Activated CD4-positive, CD25-positive, alpha-beta regulatory T cell treated with anti-CD3 and anti-CD28 coated beads, Interleukin-2, amount 50 U/mL, for 24 hours (primary cell): ENCODE measurements around the gene TJP3.
"Not testable (repeated sequence)": the region's sequence is repeated elsewhere in the genome, so short reads cannot be mapped to it uniquely, and the experiment has no call there.

Experiments
- ATAC-seq, 2 donors: fragments of 150-1000 bp; cut with Tn5 transposase; one replicate each; pipeline ENCODE4 v1.10.0; 2021; ENCODE audit warnings: mild to moderate bottlenecking in 1 of 2, moderate library complexity in 1 of 2

The TJP3 gene, protein sequence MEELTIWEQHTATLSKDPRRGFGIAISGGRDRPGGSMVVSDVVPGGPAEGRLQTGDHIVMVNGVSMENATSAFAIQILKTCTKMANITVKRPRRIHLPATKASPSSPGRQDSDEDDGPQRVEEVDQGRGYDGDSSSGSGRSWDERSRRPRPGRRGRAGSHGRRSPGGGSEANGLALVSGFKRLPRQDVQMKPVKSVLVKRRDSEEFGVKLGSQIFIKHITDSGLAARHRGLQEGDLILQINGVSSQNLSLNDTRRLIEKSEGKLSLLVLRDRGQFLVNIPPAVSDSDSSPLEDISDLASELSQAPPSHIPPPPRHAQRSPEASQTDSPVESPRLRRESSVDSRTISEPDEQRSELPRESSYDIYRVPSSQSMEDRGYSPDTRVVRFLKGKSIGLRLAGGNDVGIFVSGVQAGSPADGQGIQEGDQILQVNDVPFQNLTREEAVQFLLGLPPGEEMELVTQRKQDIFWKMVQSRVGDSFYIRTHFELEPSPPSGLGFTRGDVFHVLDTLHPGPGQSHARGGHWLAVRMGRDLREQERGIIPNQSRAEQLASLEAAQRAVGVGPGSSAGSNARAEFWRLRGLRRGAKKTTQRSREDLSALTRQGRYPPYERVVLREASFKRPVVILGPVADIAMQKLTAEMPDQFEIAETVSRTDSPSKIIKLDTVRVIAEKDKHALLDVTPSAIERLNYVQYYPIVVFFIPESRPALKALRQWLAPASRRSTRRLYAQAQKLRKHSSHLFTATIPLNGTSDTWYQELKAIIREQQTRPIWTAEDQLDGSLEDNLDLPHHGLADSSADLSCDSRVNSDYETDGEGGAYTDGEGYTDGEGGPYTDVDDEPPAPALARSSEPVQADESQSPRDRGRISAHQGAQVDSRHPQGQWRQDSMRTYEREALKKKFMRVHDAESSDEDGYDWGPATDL

DNA sequence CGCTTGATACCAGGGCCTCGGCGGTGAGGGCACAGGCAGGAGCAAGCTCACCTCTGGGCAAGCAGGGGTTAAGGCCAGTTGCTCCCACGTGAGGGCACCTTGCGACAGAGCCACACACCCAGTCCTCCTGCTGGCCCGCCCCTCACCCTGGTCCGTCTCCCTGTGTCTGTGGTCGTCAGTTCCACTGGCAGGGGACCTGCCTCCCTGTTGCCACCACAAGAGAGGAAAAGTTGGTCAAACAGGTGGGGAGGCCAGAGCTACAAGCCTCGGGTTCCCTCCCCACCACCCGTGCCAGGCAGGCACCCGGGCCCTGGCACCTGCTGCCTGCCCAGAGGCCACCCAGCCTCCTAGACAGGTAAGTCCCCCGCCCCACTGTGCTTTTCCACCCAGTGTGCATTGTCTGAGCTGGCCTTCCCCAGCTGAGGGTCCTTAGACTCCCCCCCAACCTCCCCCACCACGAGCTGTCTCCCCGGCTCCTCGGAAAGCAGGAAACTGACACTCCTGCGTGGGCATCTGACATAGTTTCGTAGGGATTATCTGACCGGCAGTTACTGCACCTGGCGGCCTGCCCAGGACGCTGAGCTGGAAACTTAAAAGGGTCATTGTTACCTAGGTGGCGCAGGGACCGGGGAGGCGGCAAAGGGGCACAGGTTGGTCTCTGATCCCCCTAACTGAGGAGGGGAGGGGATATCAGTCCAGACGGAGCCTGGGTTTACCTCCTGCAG lies at the start of gene TJP3:
Gene TJP3, plus strand, starts transcription at position 178 of the 725 bp plus-strand sequence. CDS start 20,049 bp downstream, outside the sequence.
- no peak for ATAC-seq

DNA sequence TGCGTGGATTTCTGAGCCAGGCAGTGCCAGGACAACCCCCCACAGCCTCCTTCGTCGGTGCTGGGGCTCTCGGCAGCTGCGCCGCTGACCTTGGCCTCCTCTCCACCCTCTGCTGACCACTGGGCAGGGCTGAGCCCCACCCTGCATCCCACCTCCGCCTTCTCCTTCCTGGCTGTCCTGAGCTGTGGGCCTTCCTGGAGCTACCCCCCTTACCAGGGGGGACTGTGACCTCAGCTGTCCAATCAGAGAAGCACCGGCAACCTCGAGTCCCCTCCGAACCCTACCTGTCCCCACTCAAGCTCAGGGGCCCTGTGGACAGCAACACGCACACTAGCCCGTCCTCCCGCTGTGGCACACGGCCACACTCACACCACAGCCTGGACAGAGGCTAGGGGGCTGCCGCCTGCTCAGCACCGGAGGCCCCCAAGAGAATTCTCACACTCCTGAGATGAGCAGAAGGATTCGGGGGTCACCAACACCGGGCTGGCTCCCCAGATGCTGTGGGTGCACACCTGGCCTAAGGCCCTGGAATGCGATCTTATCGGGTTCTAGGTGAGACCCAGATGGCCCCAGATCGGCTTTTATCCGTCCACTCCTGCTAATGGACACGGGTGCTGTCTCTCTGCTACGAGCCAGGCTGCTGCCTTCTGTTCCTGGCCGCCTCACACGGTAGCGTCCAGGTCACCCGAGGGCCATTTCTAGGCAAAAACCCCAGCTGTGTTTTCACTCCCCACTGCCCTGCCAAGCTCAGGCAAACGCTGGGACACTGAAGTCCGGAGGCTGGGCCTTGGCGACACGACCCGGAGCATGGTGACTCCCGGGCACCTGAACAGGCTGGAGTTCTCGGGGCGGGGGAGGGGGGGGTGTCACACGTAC lies 49.1 kb upstream of the TJP3 start:
- ATAC-seq: no peak

DNA sequence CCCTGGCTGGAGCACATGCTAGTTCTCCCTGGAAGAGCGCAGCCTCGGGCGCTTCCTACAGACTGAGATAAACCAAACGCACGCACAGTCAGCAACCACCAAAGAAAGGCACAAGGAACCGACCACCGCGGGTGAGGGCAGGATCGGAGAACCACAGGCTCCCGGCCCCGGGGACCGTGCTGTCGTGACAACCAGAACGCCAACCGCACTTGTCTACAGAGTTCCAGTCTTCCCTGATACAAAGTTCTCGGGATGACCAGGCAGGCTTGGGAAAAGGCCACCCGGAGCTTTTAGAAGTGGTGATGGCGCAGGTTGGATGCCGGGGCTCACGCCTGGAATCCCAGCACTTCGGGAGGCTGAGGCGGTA lies 48.5 kb upstream of the TJP3 start:
- ATAC-seq: no peak

DNA sequence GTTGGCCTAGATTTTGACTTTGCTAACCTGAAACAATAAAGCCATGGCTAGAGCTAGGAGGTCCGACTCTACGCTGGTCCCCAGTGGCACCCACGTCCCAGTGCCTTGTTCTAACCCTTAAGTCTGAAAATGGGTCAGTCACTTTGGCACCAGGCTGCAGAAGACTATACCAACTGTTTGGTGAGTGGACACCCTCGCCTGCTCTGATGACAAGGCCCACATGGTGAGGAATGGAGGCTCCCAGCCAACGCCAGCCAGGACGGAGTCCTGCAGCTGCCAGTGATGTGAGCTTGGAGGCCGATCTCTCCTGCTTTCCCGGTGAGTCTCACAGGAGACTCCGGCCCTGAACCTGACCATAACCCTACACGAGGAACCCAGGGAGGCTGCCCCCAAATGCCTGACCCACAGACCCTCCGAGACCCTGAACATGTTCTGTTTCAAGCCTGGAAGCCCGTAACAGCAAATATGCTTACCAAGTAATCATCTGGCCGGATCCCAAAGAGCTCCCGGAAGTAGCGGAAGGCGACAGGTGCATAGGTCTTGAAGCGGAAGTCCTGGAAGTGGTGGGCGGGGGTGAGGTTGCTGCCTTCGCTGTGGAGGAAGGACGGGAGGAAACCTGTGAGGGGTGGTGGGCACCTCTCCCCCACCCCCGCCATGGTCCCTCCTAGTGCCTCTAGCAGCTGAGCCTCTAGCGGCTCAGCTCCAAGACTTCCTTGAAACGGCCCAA lies 47.5 kb upstream of the TJP3 start:
- ATAC-seq: no peak

DNA sequence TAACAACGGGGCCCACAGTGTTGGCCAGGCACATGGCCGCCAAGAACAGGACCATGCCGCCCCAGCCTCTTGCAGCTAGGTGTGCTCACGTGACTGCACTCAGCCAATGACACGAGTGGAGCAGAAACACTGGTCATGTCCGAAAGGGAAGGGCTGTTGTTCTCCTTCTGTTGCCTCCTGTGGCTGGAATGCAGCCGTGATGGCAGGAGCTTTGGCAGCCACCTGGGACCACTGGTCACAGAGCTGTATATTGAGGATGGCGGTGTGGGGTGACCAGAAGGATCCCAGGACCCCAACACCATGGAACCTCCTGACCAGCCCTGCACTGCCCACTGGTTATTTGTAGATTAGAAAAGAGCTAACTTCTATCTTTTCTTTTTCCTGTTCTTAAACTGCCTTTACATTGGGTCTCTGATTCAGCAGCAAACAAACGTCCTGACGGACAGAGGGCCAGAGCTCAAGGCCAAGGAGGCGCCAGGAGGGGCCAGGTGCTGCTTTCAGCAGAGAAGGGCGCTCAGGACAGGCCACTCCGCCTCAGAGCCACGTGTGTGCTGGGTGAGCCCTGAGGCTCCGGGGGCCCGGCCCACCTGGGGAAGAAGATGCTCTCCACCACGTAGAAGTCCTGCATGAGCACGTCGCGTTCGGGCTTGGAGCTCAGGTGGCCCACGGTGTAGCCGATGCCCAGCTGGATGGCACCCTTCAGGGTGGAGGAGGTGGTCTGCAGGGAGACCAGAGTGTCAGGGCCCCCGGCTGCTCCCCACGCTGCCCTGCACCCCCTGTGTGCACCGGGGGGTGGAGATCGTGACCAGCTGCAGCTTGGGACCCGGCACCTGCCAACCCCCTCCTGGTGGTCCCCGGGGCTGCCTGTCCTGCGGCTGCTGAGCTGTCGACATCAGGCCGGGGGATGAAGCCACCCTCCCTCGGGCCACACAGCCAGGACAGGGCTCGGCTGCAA lies 46.6 kb upstream of the TJP3 start:
- ATAC-seq: no peak

DNA sequence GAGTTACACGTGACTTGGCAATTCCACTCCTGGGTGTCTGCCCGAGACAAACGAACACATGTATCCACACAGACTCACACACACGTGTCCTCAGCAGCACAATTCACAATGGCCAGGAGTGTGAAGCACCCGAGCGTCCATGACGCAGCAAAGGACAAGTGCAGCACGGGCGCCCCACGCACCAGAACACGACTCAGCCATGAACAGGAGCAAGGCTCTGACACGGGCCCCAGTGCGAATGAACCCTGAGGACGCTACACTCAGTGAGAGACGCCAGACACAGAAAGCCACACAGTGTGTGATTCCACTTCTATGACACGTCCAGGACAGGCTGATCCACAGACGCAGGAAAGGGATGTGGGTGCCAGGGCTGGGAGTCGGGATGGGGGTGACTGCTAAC lies 44.3 kb upstream of the TJP3 start:
- no peak for ATAC-seq

DNA sequence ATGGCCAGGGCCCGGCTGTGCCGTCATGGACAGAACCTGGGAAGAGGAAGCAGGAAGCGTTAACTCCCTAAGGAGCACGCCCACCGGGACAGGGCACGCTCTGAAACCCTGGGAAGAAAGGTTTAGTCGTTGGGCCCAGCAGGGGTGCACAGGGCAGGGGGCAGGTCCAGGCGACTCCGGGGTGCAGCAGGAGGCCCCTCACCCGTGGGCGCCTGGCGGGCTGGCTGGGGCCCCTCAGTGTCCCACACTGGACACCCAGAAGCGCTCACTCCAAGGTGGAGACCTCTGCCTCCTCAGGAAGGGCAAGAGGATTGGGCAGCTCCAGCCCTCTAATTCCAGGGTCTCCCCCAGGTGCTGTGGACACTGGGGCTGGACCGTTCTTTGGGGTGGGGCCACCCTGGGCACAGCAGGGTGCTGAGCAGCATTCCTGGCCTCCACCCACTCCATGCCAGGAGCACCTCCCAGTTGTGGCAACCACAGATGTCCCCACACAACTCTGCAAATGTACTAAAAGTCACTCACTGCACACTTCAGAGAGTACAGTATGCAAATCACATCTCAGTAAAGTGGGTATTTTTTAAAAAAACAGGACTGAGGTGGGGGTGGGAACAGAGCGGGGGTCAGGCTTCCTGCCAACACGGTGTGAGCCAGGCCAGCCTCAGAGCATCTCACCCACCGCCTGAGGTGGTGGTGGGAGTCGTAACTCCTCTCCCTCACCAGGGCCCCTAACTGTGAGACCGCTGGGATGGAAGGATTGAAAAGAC lies 43.1 kb upstream of the TJP3 start:
- ATAC-seq: no peak

DNA sequence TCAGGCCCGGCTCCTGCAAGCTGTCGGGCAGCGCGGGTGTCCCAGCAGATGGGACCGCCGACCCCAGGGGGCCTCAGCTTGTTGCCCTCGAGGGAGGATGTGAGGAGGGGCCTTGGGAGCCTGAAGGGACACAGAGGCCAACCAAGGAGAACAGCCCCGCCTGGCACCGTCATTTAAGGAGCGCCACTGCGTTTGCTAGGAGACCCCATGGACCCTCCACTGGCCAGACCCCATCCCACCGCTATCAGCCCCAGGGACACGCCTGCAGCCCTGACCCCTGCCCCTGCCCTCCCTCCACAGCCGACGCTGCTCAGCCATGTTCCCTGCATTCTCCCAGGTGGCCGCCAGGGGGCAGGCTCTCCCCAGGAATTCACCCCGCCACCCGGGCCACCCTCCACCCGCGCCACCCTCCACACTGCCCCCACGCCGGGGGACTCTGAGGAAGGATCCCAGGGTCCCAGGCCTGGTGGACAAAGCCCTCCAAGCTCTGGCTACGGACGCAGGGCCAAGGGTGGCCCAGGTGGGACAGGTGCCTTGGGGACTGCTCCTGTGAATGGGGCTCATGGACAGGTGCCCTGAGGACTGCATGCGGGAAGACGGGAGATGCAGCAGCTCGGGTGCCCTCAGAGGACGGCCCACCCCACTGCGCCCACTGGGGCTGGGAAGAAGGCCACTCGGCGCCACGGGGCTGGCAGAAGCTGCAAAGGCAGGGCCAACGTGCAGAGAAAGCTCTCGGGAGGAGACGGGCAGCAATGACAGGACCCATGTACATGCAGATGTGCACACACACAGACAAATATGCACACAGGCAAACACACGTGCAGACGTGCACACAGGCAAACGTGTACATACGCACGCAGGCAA lies 42.3 kb upstream of the TJP3 start:
- peak; percentile 76 to 80 for ATAC-seq

DNA sequence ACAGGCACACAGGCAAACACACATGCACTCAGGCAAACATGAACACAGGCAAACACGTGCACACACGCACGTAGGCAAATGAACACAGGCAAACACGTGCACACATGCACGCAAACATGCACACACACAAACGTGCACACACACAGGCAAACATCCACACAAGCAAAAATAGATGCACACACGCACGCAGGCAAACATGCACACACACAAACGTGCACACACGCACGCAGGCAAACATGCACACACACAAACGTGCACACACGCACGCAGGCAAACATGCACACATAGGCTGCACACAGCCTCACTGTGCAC lies 41.7 kb upstream of the TJP3 start:
- not testable (repeated sequence) for ATAC-seq

DNA sequence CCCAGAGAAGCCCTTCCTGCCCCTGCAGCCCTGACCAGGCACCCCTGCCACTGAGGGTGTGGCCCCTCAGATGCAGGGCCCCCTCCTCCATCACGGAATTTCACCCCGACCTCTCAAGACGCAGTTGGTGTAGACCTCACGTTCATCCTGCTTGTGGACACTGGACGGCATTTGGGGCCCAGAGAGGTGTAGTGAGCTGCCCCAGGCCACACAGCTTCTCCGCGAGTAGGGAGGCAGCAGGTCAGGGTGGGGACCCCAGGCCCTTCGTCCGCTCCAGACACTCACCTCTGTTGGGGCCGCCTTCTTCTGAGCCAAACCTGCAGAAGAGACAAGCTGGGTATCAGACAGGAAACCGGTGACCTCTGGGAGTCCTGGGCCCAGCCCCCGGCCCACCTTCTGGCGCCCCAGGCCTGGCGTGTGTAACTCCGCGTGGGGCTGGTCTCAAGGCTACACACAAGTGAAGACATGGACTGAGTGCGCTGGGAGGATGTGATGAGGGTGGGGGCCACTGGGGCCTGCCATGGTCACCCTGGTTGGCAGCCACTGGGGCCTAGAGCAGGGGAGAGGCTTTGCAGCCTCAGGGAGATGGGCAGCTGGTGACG lies 41.0 kb upstream of the TJP3 start:
- no peak for ATAC-seq

DNA sequence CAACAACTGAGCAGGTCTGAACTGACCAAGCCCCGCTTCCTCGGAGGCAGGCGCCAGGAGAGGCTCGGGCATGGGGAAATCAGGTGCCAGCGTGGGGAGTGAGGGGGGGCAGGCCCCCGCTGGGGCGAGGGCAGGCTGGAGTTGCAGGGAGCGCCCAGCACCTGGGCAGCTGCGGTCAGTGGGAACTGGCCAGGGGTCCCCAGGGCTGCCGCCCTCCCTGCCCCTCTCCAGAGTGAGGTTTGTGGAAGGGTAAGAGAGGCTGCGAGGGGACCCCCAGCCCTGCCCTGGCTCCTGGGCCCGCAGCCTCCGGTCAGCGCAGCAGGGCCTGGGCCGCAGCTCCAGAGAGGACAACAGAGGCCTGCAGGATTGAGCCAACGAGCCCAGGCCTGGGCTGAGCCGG lies 40.4 kb upstream of the TJP3 start:
- no peak for ATAC-seq

DNA sequence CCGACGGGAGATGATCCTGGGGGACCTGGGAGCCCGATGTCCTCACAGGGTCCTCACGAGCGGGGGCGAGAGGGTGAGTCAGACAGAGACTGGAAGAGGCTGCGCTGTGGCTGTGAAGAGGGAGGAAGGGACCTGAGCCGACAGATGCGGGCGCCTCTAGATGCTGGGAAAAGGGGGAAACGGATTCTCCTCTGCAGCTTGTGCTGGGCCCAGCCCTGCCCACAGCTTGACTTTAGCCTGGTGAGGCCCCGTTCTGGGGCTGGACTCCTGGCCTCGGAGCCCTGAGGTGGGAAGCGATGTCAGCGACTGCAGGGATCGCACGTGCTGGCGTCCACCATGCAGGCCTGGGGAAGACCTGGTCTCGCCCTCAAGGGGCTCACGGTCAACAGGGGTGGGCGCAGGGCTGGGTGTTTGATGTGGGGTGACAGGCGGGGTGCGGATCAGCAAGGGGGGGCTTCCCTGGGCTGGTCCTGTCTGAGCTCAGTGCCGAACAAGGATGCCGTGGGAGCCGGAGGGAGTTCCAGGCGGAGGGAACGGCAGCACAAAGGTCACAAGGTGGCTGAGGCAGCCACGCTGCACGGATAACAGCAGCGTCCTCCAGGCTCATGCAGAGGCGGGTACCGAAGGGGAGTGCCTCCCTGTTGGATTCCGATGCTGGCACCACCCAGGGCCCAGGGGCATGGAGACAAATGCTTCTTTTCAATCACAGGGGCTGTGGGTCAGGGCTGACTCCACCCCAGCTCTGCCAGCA lies 39.7 kb upstream of the TJP3 start:
- ATAC-seq: no peak

DNA sequence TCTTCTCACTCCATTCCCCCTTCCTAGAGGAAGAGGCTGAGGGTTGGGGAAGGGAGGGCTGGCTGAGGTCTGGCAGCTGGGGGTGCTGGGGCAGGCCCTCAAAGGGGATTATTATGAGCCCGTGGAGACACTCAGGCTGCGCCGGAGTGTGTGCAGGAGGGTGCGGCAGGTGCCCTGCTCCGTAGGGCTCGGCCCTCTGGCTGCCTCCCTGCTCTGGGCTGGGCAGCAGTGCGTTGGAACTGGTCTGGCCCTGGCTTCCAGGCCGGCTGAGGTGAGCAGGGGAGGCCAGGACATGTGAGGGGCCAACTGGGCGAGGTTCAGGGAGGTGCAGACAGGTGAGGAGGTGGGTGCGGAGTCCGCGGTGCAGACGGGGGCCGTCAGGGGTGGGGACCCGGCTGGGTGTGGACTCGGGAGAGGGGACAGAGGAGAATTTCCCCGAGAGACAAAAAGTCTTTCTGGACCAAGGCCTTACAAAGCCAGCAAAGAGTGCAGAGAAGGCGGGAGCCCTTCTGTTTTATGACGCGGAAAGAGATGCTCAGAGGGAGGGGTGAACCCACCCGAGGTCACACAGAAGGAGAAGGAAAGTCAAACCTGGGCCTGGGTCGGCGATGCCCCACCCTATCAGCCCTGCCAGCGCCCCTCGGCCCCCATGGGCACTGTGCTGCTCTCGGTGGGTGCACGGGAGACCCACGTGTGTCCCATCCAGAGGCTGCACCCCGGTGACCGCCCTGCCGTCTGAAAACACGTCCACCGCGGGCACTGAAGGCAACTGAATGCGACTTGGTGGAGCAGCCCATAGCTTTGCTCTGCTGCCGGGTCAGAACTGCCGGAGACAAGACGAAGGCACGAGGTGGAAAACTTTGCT lies 38.9 kb upstream of the TJP3 start:
- ATAC-seq: no peak

DNA sequence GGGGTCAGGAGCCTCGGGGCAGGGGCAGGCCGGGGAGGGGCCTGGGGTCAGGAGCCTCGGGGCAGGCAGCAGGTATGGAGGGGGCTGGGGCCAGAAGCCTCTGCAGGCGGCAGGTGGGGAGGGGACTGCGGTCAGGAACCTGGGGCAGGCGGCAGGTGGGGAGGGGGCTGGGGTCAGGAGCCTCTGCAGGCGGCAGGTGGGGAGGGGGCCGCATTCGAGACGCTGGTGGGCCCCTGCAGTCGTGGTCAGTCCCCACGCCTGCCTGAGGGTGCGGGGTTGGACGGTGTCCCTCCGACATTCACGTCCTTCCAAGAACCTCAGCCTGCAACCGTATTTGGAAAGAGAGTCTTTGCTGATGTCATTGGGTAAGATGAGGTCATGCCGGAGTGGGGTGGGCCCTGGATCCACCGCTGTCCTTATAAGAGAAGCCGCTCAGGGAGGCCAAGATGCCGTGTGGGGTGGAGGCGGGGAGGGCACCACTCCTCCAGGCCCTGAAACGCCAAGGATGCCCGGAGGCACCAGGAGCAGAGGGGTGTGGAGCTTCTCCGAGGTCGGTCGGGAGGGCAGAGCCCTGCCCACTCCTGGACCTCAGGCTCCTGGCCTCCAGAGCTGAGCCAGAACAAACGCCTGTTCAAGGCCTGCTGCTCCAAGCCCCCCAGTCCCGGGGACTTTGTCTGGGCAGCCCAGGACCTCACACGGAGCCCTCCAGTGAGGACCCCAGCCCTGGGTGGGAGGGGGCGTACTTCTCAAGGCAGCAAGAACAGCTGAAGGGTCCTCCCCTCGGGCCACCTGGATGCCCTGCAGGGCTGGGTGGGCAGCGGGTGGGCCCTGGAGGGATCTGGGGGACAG lies 38.0 kb upstream of the TJP3 start:
- ATAC-seq: no peak
